Transverse colon (tissue), 3 donors: ENCODE measurements around the gene ATG2B.

Experiments used
- POLR2A ChIP-seq: fragments of 450-650 bp; IDR thresholded peaks from one replicate; pipeline ENCODE4 v1.6.1; 2016; ENCODE audit warnings: antibody characterized with exemption, mild to moderate bottlenecking, moderate library complexity
- TF ChIP-seq, protein P1 (sequence below), 5 experiments: fragments of 200-600 bp in 3 of 5; fragments of 450-650 bp in 2 of 5; sonication (generic) in 3 of 5; IDR thresholded peaks; 1 replicate in 2 of 5; 2 replicates in 3 of 5; pipeline ENCODE4 v1.5.1; 2016 to 2017; ENCODE audit warnings: antibody characterized with exemption in 5 of 5, inconsistent platforms in 3 of 5, mild to moderate bottlenecking in 2 of 5, moderate library complexity in 1 of 5

DNA sequence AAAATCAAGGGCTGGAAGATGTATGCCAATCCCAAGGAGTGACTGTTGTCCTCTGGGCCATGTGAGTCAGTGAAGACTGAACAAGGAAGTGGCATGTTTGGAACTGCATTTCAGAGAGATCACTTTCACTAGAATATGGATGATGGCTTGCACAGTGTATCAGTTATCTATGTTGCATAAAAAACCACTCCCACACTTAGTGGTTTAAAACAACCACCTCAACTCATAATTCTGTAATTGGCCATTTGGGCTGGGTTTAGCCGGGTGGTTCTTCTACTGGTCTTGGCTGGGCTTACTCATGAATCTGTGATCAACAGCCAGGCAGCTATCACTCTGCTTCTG is 91.7 kb downstream of the ATG2B start:
- TF ChIP-seq POLR2A: no peak
- TF ChIP-seq, protein P1, sequence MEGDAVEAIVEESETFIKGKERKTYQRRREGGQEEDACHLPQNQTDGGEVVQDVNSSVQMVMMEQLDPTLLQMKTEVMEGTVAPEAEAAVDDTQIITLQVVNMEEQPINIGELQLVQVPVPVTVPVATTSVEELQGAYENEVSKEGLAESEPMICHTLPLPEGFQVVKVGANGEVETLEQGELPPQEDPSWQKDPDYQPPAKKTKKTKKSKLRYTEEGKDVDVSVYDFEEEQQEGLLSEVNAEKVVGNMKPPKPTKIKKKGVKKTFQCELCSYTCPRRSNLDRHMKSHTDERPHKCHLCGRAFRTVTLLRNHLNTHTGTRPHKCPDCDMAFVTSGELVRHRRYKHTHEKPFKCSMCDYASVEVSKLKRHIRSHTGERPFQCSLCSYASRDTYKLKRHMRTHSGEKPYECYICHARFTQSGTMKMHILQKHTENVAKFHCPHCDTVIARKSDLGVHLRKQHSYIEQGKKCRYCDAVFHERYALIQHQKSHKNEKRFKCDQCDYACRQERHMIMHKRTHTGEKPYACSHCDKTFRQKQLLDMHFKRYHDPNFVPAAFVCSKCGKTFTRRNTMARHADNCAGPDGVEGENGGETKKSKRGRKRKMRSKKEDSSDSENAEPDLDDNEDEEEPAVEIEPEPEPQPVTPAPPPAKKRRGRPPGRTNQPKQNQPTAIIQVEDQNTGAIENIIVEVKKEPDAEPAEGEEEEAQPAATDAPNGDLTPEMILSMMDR (IDR thresholded peaks at IDR 0.05): no peak
